ENCODE results near the gene PRR22.
"Not testable (repeated sequence)": the region's sequence is repeated elsewhere in the genome, so short reads cannot be mapped to it uniquely, and the experiment has no call there.

DNA sequence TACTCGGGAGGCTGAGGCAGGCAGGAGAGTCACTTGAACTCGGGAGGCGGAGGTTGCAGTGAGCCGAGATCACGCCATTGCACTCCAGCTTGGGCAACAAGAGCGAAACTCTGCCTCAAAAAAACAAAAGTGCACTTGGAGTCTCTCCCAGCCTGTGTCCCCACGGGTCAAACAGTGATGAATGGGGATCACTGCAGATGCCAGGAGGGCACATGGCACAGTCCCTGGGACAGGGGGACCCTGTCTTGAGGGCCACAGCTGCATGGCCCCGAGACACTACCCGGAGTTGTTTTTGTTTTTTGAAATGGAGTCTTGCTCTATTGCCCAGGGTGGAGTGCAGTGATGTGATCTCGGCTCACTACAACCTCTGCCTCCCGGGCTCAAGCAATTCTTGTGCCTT, 3.6 kb downstream of the PRR22 start:
- TF ChIP-seq POLR2A (IDR thresholded peaks at IDR 0.05; ENCODE audit: low read depth, low read length); POLR2AphosphoS5 (IDR thresholded peaks at IDR 0.05; ENCODE audit: low read depth, low read length); PAX5 (IDR thresholded peaks at IDR 0.05; ENCODE audit: insufficient read depth, low read length, severe bottlenecking); POU2F2 (IDR thresholded peaks at IDR 0.05; ENCODE audit: low read depth, low read length); TAF1 (IDR thresholded peaks at IDR 0.05; ENCODE audit: low read depth, low read length): not testable (repeated sequence)

Measured in GM12891 (cell line).